Measurements from ENCODE around the gene IVNS1ABP. TPM values are rescaled to one million over a fixed set of nuclear protein-coding genes. Genes with fewer than 3 reads are reported as not detected.

The IVNS1ABP gene
- total and polyA plus RNA-seq, 10 of the 15 experiments (the other 5 are each of a cell fraction or from before 2014, with no cell fraction given), result 19.2 to 154 (median 43.9) TPM

GRCh38 chr1:185341196-185341781 is 24.2 kb upstream of the IVNS1ABP start (continued):
- TF ChIP-seq ZNF687 (IDR thresholded peaks at IDR 0.05) (peak; percentile 89), PRDM15 (CRISPR knock-in tag; IDR thresholded peaks at IDR 0.05) (peak; percentile 78)

Data from GM12878 (cell line).